A673 (cell line): ENCODE measurements around the gene TNFRSF12A. TPM values are rescaled to one million over a fixed set of nuclear protein-coding genes. Genes with fewer than 3 reads are reported as not detected.

ENCODE experiments used
- BruUV-seq: library from RNA; stranded (reverse); fragments of 400-500 nt; replicated peaks from 2 replicates; lab custom pipeline; 2021; lab: Mats Ljungman, UMichigan
- CTCF ChIA-PET: fragments of 300-600 bp; sonication (Branson Sonifier 250); formaldehyde crosslinking; loops from one replicate; lab custom pipeline; 2022; ENCODE audit warnings: antibody characterized with exemption; lab: Charles Lee
- POLR2A ChIA-PET: fragments of 300-600 bp; sonication (Branson Sonifier 250); formaldehyde crosslinking; loops from one replicate; lab custom pipeline; 2022; ENCODE audit warnings: antibody characterized with exemption; ENCODE audit not compliant: low non-redundant PET; lab: Charles Lee
- DNase-seq: peaks from one replicate; pipeline ENCODE4 v3.0.0-alpha.2; 2015; ENCODE audit warnings: low spot score
- H3K27ac ChIP-seq: fragments of 200-600 bp; sonication (generic); 2 replicates; pipeline ENCODE4 v1.5.1; 2016; ENCODE audit warnings: mixed run types, low read depth, mild to moderate bottlenecking, mixed read lengths, antibody characterized with exemption, low read length; ENCODE audit not compliant: poor library complexity, severe bottlenecking
- H3K27me3 ChIP-seq: fragments of 200-600 bp; sonication (generic); replicated peaks from 2 replicates; pipeline ENCODE4 v1.6.1; 2017; ENCODE audit warnings: mixed run types, low read depth, mild to moderate bottlenecking, mixed read lengths, antibody characterized with exemption, low read length; ENCODE audit not compliant: insufficient read depth, poor library complexity
- H3K36me3 ChIP-seq: fragments of 200-600 bp; sonication (generic); 2 replicates; pipeline ENCODE4 v1.6.1; 2016; ENCODE audit warnings: mixed run types, mild to moderate bottlenecking, mixed read lengths, antibody characterized with exemption, low read length; ENCODE audit not compliant: insufficient read depth, poor library complexity, severe bottlenecking
- H3K4me1 ChIP-seq: fragments of 200-600 bp; sonication (generic); 2 replicates; pipeline ENCODE4 v1.6.1; 2017; ENCODE audit warnings: mixed run types, mild to moderate bottlenecking, mixed read lengths, antibody characterized with exemption, low read length; ENCODE audit not compliant: insufficient read depth, poor library complexity, severe bottlenecking
- H3K4me3 ChIP-seq: fragments of 200-600 bp; sonication (generic); 2 replicates; pipeline ENCODE4 v1.5.1; 2016; ENCODE audit warnings: low read depth, mixed run types, mild to moderate bottlenecking, mixed read lengths, low read length; ENCODE audit not compliant: poor library complexity, severe bottlenecking
- H3K9me3 ChIP-seq: fragments of 200-600 bp; sonication (generic); 2 replicates; pipeline ENCODE4 v1.6.1; 2016; ENCODE audit warnings: mixed run types, low read depth, mild to moderate bottlenecking, mixed read lengths, antibody characterized with exemption, low read length; ENCODE audit not compliant: poor library complexity, severe bottlenecking
- CTCF ChIP-seq: fragments of 300-800, 200-600 bp; sonication (generic); conservative IDR thresholded peaks from 2 replicates; pipeline ENCODE4 v1.5.1; 2017; ENCODE audit warnings: low read depth, mild to moderate bottlenecking, antibody characterized with exemption, low read length, moderate library complexity, mixed read lengths
- EZH2 ChIP-seq: fragments of 200-600 bp; sonication (generic); IDR thresholded peaks from 2 replicates; pipeline ENCODE4 v1.6.1; 2017; ENCODE audit warnings: borderline replicate concordance, low read depth, mild to moderate bottlenecking, mixed read lengths, antibody characterized with exemption, low read length; ENCODE audit not compliant: poor library complexity, severe bottlenecking
- intact Hi-C: fragments of 100-400 bp; cut with micrococcal nuclease; formaldehyde crosslinking; loops from one replicate; pipeline ENCODE4 v1.10.0; 2022; ENCODE audit not compliant: unreplicated experiment
- total RNA-seq: library from RNA; stranded (reverse); gene quantifications from 2 replicates; pipeline ENCODE4 v1.2.3, GENCODE V29; 2021

Gene TNFRSF12A
- total RNA-seq, 1 experiment from 2014 or later: 39.5 TPM

- Histone ChIP-seq H3K4me3 (no peak overlapping the region), H3K36me3 (no peaks in the 10 kb centered on the region), H3K9me3 (no peaks in the 10 kb centered on the region), H3K4me1 (peaks cover 4% of the 10 kb centered on the region), H3K27me3 (peaks cover 87% of the 10 kb centered on the region), H3K27ac (no peak overlapping the region)
- CTCF ChIA-PET: interaction anchor here (1.0 kb wide), 1 partner anchor 19 kb away, joined by 4 read pairs; no protein-coding TSS in a partner anchor
- POLR2A ChIA-PET: no interaction called here
- no peak for DNase-seq
- BruUV-seq: no TSS peak
- intact Hi-C loops: no loop called here
- no peak for TF ChIP-seq EZH2
- TF ChIP-seq CTCF: no peak
Observed at GRCh38 chr16:3009568-3010390, 10.4 kb upstream of the TNFRSF12A start.

- DNase-seq: no peak
- Histone ChIP-seq H3K27me3 (peaks cover 80% of the 10 kb centered on the region), H3K27ac (no peak overlapping the region), H3K4me1 (peaks cover 4% of the 10 kb centered on the region), H3K36me3 (no peaks in the 10 kb centered on the region), H3K9me3 (no peaks in the 10 kb centered on the region), H3K4me3 (no peak overlapping the region)
- ChIA-PET CTCF (interaction anchor here (0.6 to 1.0 kb wide), 2 partner anchors 18 to 21 kb away, joined by 3 to 4 read pairs; no protein-coding TSS in a partner anchor), POLR2A (no interaction called here)
- no peak for TF ChIP-seq EZH2
- TF ChIP-seq CTCF: no peak
- intact Hi-C loops: no loop called here
- BruUV-seq: no TSS peak
Observed at GRCh38 chr16:3010510-3010909, 9.7 kb upstream of the TNFRSF12A start.

GRCh38 chr16:3012246-3012645, 7.9 kb upstream of the TNFRSF12A start:
- peaks cover 4% of the 10 kb centered on the region for H3K4me1 ChIP-seq
- TF ChIP-seq EZH2 (no peak), CTCF (no peak)
- BruUV-seq: no TSS peak
- no peak for DNase-seq
- no peak overlapping the region for H3K27ac ChIP-seq
- no peaks in the 10 kb centered on the region for H3K36me3 ChIP-seq
- H3K9me3 ChIP-seq: no peaks in the 10 kb centered on the region
- H3K27me3 ChIP-seq: peaks cover 63% of the 10 kb centered on the region
- intact Hi-C loops: no loop called here
- H3K4me3 ChIP-seq: no peak overlapping the region
- ChIA-PET POLR2A (interaction anchor here (0.6 kb wide), 1 partner anchor 8 kb away, joined by 8 read pairs; the partner anchor contains the start of gene TNFRSF12A), CTCF (no interaction called here)
